ENCODE results near the gene LYPD4. TPM values are rescaled to one million over a fixed set of nuclear protein-coding genes. Genes with fewer than 3 reads are reported as not detected.

The LYPD4 gene
- total RNA-seq, 2 experiments from 2014 or later: not detected

DNA sequence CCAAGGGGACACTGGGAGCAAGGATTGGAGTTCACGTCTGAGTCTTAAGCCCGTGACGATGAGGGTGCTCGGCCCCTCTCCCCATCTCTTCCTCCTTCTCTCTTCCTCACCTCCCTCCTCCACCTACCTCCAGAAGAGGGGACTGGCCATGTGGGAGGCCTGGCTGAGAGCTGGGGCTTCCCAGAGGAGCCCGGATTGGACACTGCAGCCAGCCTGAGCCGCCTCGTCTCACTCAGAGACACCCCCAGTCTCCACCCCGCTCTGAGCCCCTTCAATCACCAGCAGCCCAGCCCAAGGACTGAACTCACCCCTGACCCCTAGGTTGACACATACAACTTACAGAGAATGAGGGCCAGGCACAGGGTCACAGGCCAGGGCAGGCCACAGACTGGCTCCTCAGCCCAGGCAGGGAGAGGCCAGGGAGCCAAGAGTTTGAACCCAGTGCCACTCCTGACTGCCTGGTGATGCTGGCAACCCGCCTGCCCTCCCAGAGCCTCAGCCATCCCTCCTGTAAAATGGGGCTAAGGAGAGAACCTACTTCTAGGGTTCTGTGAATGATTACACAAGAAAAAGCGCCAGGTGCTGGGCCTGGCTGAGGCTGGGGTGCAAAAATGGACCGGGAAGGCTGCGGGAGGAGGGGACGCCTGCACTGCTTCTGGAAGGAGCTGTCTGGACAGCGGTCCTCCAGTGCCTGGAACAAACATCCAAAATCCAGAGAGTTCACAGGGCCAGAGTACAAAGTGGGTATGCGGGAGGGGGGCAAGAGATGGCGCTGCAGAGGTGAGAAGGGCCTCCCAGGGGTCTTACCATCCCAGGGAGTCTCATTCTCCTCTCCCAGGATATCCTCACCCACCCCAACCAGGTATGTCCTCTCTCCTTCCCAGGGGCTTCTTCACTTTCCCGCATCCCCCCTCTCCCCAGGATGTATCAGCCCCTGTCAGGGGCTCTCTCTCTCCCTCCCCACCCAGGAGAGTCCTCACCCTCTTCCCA, 33.7 kb upstream of the LYPD4 start:
- CTCF ChIA-PET: interaction anchor here (1.0 to 1.5 kb wide), 2 partner anchors 9 to 68 kb away, joined by 3 to 6 read pairs; no protein-coding TSS in a partner anchor
- POLR2A ChIA-PET: no interaction called here

GRCh38 chr19:41876847-41877832, 32.7 kb upstream of the LYPD4 start, which contains the start of gene CD79A:
Gene CD79A, plus strand, starts transcription at chr19:41877279. Its CDS starts 26 bp downstream, at chr19:41877305.
- ChIA-PET CTCF (interaction anchor here (1.0 to 1.6 kb wide), 5 partner anchors 10 to 80 kb away, joined by 3 to 8 read pairs (median 3); partner anchors contain the start of gene RPS19), POLR2A (interaction anchor here (0.5 to 1.1 kb wide), 3 partner anchors 11 to 14 kb away, joined by 3 to 14 read pairs (median 3); no protein-coding TSS in a partner anchor)

DNA sequence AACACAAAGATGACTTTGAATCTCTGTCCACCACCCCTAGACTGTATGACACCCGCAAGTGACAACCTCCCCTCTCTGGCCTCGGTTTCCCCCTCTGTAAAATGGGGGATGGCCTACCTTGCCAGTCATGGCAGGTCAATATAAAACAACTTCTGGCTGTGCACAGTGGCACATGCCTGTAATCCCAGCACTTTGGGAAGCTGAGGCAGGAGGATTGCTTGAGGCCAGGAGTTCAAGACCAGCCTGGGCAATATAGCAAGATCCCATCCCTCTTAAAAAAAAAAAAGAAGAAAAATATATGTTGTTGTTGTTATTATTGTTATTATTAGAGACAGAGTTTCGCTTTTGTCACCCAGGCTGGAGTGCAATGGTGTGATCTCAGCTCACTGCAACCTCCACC, 31.5 kb upstream of the LYPD4 start:
- ChIA-PET POLR2A (interaction anchor here (0.6 to 1.1 kb wide), 7 partner anchors 8 to 153 kb away, joined by 3 to 14 read pairs (median 6); no protein-coding TSS in a partner anchor), CTCF (interaction anchor here (0.6 to 1.6 kb wide), 11 partner anchors 10 to 83 kb away, joined by 3 to 8 read pairs (median 3); partner anchors contain the start of genes RABAC1 and RPS19)

DNA sequence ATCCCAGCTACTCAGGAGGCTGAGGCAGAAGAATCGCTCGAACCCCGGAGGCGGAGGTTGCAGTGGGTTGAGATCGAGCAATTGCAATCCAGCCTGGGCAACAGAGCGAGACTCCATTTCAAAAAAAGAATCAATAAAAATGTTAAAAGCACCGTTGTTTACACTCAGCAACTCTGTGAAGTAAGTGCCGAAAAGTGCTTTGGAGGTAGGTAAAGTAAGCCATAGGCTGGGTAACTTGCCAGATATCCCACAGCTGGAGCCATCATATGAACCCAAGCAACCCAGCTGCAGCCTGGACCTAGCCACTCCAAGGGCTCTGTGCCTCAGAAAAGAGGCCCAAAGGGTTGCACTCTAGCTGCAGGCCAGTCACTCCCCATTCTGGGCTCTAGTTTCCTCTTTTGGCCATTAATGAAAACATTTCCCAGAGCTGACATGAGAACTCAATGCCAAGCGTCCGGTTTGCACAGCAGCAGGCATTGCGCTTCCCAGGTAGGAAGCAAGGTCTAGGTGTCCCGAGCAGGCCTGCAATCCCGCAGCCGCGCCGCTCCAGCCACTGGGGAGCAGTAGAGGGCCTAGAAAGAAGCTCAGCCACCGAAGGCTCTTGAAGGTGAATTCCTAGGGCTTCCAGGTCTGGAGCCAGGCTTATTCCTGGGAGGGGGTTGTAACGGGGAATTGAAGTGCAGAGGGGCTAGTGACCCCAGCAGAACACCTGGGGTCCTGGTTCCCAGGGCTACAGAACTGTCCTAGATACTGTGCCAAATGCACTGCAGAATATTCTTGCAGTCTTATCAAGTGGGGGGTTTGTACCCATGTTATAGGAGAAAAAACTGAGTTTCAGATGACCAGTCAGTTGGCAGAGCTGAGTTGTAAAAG, 28.5 kb upstream of the LYPD4 start:
- ChIA-PET CTCF (interaction anchor here (0.6 to 6.0 kb wide), 19 partner anchors 8 to 120 kb away, joined by 3 to 36 read pairs (median 8); partner anchors contain the start of genes ARHGEF1 and RPS19), POLR2A (interaction anchor here (0.6 to 6.7 kb wide), 10 partner anchors 9 to 85 kb away, joined by 3 to 62 read pairs (median 4); partner anchors contain the start of gene RPS19)

- POLR2A ChIA-PET: interaction anchor here (1.2 to 6.7 kb wide), 4 partner anchors 10 to 73 kb away, joined by 4 to 62 read pairs (median 18); partner anchors contain the start of gene RPS19
These were observed 27.9 kb upstream of the LYPD4 start for GRCh38 chr19:41872384-41872774.

GRCh38 chr19:41871573-41872383, 27.3 kb upstream of the LYPD4 start:
- POLR2A ChIA-PET: interaction anchor here (0.6 to 6.7 kb wide), 8 partner anchors 9 to 79 kb away, joined by 4 to 62 read pairs (median 6); partner anchors contain the start of gene RPS19
- CTCF ChIA-PET: interaction anchor here (0.9 to 6.0 kb wide), 8 partner anchors 10 to 85 kb away, joined by 4 to 36 read pairs (median 17); partner anchors contain the start of gene RPS19

More at GRCh38 chr19:41872384-41872774, 27.9 kb upstream of the LYPD4 start:
- CTCF ChIA-PET: interaction anchor here (0.7 to 6.0 kb wide), 14 partner anchors 8 to 85 kb away, joined by 3 to 36 read pairs (median 10); partner anchors contain the start of genes ARHGEF1 and RPS19

- ChIA-PET POLR2A (interaction anchor here (0.6 to 6.7 kb wide), 5 partner anchors 10 to 75 kb away, joined by 3 to 62 read pairs (median 6); partner anchors contain the start of gene RPS19), CTCF (interaction anchor here (0.5 to 6.0 kb wide), 11 partner anchors 10 to 422 kb away, joined by 3 to 36 read pairs (median 4); partner anchors contain the start of genes ARHGEF1 and RPS19)
These were observed 26.0 kb upstream of the LYPD4 start for GRCh38 chr19:41870401-41870873.

DNA sequence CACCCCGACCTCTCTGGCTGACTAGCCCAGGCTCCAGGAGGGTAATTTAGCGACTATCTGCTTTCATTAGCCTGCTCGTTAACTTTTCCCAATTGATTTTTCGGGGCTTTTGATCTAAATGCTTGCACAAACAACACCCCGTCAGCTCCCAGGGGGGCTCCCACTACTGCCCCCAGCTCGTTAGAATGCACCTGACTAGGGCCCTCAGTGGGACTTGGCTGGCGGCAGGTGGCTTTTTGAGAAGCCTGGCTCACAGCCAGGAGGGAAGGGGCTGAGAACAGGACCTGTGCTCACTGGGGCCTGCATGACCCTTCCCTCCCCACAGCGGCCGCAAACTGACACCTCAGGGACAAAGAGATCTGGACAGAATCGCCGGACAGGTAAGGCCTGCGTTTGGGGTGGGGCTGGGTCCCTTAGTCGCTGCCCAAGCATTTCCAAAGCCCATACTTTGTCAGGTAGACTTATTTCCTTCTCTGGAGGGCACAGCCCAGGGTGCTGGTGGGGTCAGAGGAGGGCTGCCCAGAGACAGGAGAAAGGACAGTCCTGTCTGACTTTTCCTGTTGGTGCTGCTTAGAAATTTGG, 25.0 kb upstream of the LYPD4 start:
- CTCF ChIA-PET: interaction anchor here (1.2 to 6.0 kb wide), 4 partner anchors 9 to 82 kb away, joined by 3 to 36 read pairs (median 16); partner anchors contain the start of gene RPS19

DNA sequence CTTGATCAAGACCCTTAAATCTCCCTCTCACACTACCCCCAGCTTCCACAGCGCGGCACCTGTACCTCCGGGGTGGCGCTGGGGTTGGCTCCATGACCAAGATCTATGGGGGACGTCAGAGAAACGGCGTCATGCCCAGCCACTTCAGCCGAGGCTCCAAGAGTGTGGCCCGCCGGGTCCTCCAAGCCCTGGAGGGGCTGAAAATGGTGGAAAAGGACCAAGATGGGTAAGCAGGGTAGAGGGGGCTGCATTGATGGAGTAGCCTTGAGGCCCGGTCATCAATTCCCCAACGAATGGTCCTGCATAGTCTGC, 24.5 kb upstream of the LYPD4 start:
- ChIA-PET CTCF (interaction anchor here (0.6 to 1.6 kb wide), 4 partner anchors 9 to 94 kb away, joined by 3 to 6 read pairs (median 4); partner anchors contain the start of gene RPS19), POLR2A (interaction anchor here (0.6 to 6.7 kb wide), 3 partner anchors 9 to 18 kb away, joined by 3 to 62 read pairs (median 18); partner anchors contain the start of gene RPS19)

More for the DNA sequence above, 25.0 kb upstream of the LYPD4 start:
- POLR2A ChIA-PET: interaction anchor here (6.7 kb wide), 1 partner anchor 9 kb away, joined by 62 read pairs; the partner anchor contains the start of gene RPS19

- ChIA-PET POLR2A (interaction anchor here (0.6 to 6.7 kb wide), 3 partner anchors 8 to 19 kb away, joined by 3 to 62 read pairs (median 18); partner anchors contain the start of gene RPS19), CTCF (interaction anchor here (0.5 to 1.6 kb wide), 5 partner anchors 8 to 95 kb away, joined by 3 to 6 read pairs (median 4); partner anchors contain the start of gene RPS19)
These were observed 23.9 kb upstream of the LYPD4 start for GRCh38 chr19:41868120-41868988.

DNA sequence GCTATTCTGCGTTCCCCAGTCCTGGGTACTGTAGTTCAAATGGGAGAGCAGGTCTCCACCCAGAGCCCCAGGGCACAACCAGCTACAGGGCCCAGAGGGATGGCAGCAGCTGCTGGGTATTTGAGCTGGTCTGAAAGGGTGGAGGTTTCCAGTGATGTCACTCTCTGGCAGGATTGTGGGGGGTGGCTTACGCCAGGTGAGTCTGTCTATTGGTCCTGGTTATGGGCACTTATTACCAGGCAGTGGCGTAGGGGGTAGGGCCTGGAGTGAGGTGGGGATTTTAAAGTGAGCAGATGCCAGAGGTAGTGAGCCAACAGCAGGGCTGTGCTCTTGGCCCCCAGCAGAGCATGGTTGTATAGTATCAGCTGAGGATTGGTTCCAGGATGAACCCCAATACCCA, 21.8 kb upstream of the LYPD4 start:
- POLR2A ChIA-PET: interaction anchor here (1.2 to 2.5 kb wide), 2 partner anchors 10 to 20 kb away, joined by 14 to 20 read pairs; no protein-coding TSS in a partner anchor
- CTCF ChIA-PET: interaction anchor here (1.2 to 2.0 kb wide), 2 partner anchors 19 to 92 kb away, joined by 3 to 5 read pairs; partner anchors contain the start of gene RABAC1

DNA sequence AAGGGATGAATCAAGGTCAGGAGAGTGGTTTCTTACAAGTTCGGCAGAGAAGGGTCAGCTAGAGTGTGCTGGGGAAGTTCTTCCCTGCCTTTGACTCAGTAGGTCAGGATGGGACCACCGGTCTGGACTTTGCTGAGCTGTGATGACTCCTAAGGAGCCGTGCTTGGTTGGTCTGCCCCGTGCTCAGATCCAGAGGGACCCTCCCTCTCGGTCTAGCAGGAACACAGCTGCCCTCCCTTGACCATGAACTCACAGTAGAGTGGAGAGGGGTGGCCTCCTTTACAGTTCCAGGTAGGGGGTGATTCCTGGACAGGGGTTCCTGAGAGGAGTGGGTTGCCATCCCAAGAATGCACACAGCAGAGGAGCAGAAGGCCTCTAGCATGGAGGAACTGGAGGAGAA, 19.9 kb upstream of the LYPD4 start:
- ChIA-PET CTCF (interaction anchor here (1.3 to 1.6 kb wide), 4 partner anchors 9 to 92 kb away, joined by 3 to 9 read pairs (median 4); no protein-coding TSS in a partner anchor), POLR2A (interaction anchor here (0.6 to 2.3 kb wide), 5 partner anchors 11 to 533 kb away, joined by 4 to 8 read pairs (median 6); no protein-coding TSS in a partner anchor)

DNA sequence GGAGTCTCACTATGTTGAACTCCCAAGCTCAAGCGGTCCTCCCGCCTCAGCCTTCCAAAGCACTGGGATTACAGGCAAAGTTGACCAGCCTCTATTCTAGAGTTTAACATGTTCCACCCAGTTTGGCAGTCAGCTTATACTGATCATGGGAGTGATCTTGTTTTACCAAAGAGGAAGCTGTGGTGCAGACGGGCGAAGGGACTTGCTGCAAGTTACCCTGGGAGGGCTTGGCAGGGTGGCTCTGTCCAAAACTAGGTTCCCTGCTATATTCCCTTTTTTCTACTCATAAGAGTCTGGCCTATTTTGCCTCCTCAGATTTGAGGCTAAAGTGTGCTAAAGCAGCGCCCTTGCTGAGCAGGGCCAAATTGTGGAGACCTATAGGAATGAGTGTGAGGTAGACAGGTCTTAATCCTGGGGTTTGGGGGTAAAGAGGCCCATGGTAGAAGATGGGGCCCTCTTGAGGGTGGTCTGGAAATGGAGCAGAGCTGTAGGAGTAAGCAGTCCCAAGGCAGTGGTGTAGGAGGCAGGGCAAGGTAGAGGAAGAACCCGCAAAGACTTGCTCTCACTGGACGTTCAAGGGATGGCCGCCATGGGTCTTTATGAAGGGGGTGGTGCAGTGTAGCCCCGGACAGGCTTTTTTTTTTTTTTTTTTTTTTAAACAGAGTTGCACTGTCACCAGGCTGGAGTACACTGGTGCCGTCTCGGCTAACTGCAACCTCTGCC, 18.9 kb upstream of the LYPD4 start:
- POLR2A ChIA-PET: interaction anchor here (0.6 to 2.3 kb wide), 8 partner anchors 8 to 1663 kb away, joined by 3 to 12 read pairs (median 5); partner anchors contain the start of gene CD79A
- CTCF ChIA-PET: interaction anchor here (0.9 to 1.9 kb wide), 3 partner anchors 10 to 95 kb away, joined by 3 to 8 read pairs (median 4); no protein-coding TSS in a partner anchor
